GM12878 (cell line): ENCODE measurements around the gene NCAPH2. TPM values are rescaled to one million over a fixed set of nuclear protein-coding genes. Genes with fewer than 3 reads are reported as not detected.
A peak's percentile ranks its signal among the peaks of the same experiment; 100 is the strongest.

Experiments
- ATF2 ChIP-seq: IDR thresholded peaks from 2 replicates; pipeline ENCODE4 v1.6.1; 2012; ENCODE audit warnings: low read length, inconsistent platforms
- BHLHE40 ChIP-seq, 2 experiments: fragments of 450-650 bp in 1 of 2; IDR thresholded peaks; 2 replicates each; pipeline ENCODE4 v1.6.1; 2011 to 2017; ENCODE audit warnings: low read depth in 2 of 2, borderline replicate concordance in 1 of 2, improper control_type of control experiment in 1 of 2, low read length in 1 of 2, mild to moderate bottlenecking in 1 of 2
- BRCA1 ChIP-seq: IDR thresholded peaks from 2 replicates; pipeline ENCODE4 v1.6.1; 2011; ENCODE audit warnings: low read depth, low read length, improper control_type of control experiment
- CBX3 ChIP-seq: fragments of 200-600 bp; sonication (generic); IDR thresholded peaks from 2 replicates; pipeline ENCODE4 v1.6.1; 2016; ENCODE audit warnings: low read depth, borderline replicate concordance
- IKZF2 ChIP-seq, 2 experiments: fragments of 450-650 bp; IDR thresholded peaks; 2 replicates each; pipeline ENCODE4 v1.6.1; 2017; ENCODE audit warnings: mild to moderate bottlenecking in 2 of 2, moderate library complexity in 2 of 2
- IRF4 ChIP-seq: IDR thresholded peaks from 2 replicates; pipeline ENCODE4 v1.6.1; 2011; ENCODE audit warnings: low read depth, low read length
- KAT2A ChIP-seq: conservative IDR thresholded peaks from 2 replicates; pipeline ENCODE4 v1.6.1; 2011; ENCODE audit warnings: low read depth, low read length; ENCODE audit not compliant: control insufficient read depth
- MXI1 ChIP-seq: fragments of 150-350 bp; IDR thresholded peaks from 2 replicates; pipeline ENCODE4 v1.6.1; 2011; ENCODE audit warnings: low read depth, mild to moderate bottlenecking, inconsistent platforms, low read length, improper control_type of control experiment
- NBN ChIP-seq: fragments of 450-650 bp; IDR thresholded peaks from 2 replicates; pipeline ENCODE4 v1.6.1; 2016
- PAX8 ChIP-seq: fragments of 450-650 bp; IDR thresholded peaks from 2 replicates; pipeline ENCODE4 v1.6.1; 2017; ENCODE audit warnings: mild to moderate bottlenecking, moderate library complexity
- POU2F2 ChIP-seq: IDR thresholded peaks from 3 replicates; pipeline ENCODE4 v1.6.1; 2011; ENCODE audit warnings: low read depth, mild to moderate bottlenecking, low read length, borderline replicate concordance
- SIN3A ChIP-seq: IDR thresholded peaks from 2 replicates; pipeline ENCODE4 v1.6.1; 2012; ENCODE audit warnings: low read depth, low read length, improper control_type of control experiment
- SREBF2 ChIP-seq: IDR thresholded peaks from 2 replicates; pipeline ENCODE4 v1.6.1; 2012; ENCODE audit warnings: mild to moderate bottlenecking, low read length
- SUZ12 ChIP-seq: fragments of 200-600 bp; sonication (generic); IDR thresholded peaks from one replicate; pipeline ENCODE4 v1.6.1; 2018; ENCODE audit warnings: antibody characterized with exemption, mild to moderate bottlenecking; ENCODE audit not compliant: unreplicated experiment
- TCF7 ChIP-seq: IDR thresholded peaks from 2 replicates; pipeline ENCODE4 v1.6.1; 2014; ENCODE audit warnings: antibody characterized with exemption, borderline replicate concordance
- USF1 ChIP-seq: IDR thresholded peaks from 2 replicates; pipeline ENCODE4 v1.6.1; 2011; ENCODE audit warnings: borderline replicate concordance, low read depth, mild to moderate bottlenecking, moderate library complexity, mixed read lengths, low read length; ENCODE audit not compliant: insufficient read depth; ENCODE audit errors: extremely low read length
- YY1 ChIP-seq: IDR thresholded peaks from 2 replicates; pipeline ENCODE4 v1.6.1; 2011; ENCODE audit warnings: low read depth, mild to moderate bottlenecking, low read length
- polyA plus RNA-seq, 11 experiments: library from polyadenylated mRNA; depleted of rRNA in 4 of 11; unstranded in 6 of 11; stranded (reverse) in 5 of 11; fragments of >200 nt; fragmentation: Nextera tagmentation in 4 of 11; fragmentation: Illumina TruSeq in 1 of 11; extraction: Ambion mirVana in 4 of 11; extraction: Trizol in 1 of 11; gene quantifications; 1 replicate in 1 of 11; 2 replicates in 10 of 11; pipeline versions ENCODE4 v1.2.1 to v1.2.3, GENCODE V29; 2011 to 2016; ENCODE audit warnings: inconsistent platforms in 2 of 11, missing spikeins in 2 of 11, low read depth in 1 of 11
- total RNA-seq, 4 experiments: library from RNA; depleted of rRNA in 3 of 4; stranded (reverse); fragments of >200 nt in 3 of 4; fragmentation: Illumina TruSeq in 1 of 4; extraction: Trizol in 1 of 4; gene quantifications; 2 replicates each; pipeline versions ENCODE4 v1.2.1 to v1.2.3, GENCODE V29; 2013 to 2021
- TF ChIP-seq, protein P1 (sequence below), 3 experiments: IDR thresholded peaks in 2 of 3; conservative IDR thresholded peaks in 1 of 3; 2 replicates each; pipeline ENCODE4 v1.5.1; 2011; ENCODE audit warnings: low read depth in 3 of 3, low read length in 3 of 3, mild to moderate bottlenecking in 3 of 3, control low read depth in 2 of 3, moderate library complexity in 2 of 3, inconsistent platforms in 1 of 3, mixed read lengths in 1 of 3; ENCODE audit not compliant: control insufficient read depth in 2 of 3, insufficient read depth in 1 of 3; ENCODE audit errors: extremely low read depth in 1 of 3
- TF ChIP-seq, protein P2 (sequence below): fragments of 450-650 bp; conservative IDR thresholded peaks from 2 replicates; pipeline ENCODE4 v1.6.1; 2017; ENCODE audit warnings: mild to moderate bottlenecking, moderate library complexity
- TF ChIP-seq, protein P3 (sequence below): IDR thresholded peaks from 2 replicates; pipeline ENCODE4 v1.6.1; 2011; ENCODE audit warnings: borderline replicate concordance, low read depth, mild to moderate bottlenecking, moderate library complexity, low read length; ENCODE audit not compliant: insufficient read depth, poor library complexity, severe bottlenecking

NCAPH2 gene
- total and polyA plus RNA-seq, 10 of the 15 experiments (the other 5 are each of a cell fraction or from before 2014, with no cell fraction given), result 5.0 to 110 (median 59.9) TPM

- TF ChIP-seq SREBF2, result no peak
- TF ChIP-seq MXI1, result 0 out of 2 replicates have a peak, but pooled peaks have one; percentile 45
- TF ChIP-seq ATF2, result no peak
- TF ChIP-seq SIN3A, result no peak; the same call in 1 of the 2 replicates
- TF ChIP-seq IRF4, result peak; percentile 36; the same call in 1 of the 2 replicates
- TF ChIP-seq YY1, result 0 out of 2 replicates have a peak, but pooled peaks have one; percentile 26
- TF ChIP-seq BRCA1, result no peak
- peak; percentile 74; the same call in 1 of the 2 replicates for TF ChIP-seq NBN
- no peak for TF ChIP-seq USF1
- TF ChIP-seq KAT2A, result no peak
- TF ChIP-seq BHLHE40 (IDR thresholded peaks at IDR 0.05; ENCODE audit: borderline replicate concordance in 1 of 2, low read depth in 2 of 2, low read length in 1 of 2), result peak; percentile 56 to 70; a peak in 1 of 4 replicates
- TF ChIP-seq, protein P1, sequence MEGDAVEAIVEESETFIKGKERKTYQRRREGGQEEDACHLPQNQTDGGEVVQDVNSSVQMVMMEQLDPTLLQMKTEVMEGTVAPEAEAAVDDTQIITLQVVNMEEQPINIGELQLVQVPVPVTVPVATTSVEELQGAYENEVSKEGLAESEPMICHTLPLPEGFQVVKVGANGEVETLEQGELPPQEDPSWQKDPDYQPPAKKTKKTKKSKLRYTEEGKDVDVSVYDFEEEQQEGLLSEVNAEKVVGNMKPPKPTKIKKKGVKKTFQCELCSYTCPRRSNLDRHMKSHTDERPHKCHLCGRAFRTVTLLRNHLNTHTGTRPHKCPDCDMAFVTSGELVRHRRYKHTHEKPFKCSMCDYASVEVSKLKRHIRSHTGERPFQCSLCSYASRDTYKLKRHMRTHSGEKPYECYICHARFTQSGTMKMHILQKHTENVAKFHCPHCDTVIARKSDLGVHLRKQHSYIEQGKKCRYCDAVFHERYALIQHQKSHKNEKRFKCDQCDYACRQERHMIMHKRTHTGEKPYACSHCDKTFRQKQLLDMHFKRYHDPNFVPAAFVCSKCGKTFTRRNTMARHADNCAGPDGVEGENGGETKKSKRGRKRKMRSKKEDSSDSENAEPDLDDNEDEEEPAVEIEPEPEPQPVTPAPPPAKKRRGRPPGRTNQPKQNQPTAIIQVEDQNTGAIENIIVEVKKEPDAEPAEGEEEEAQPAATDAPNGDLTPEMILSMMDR (IDR thresholded peaks at IDR 0.05 in 2 of 3, conservative IDR thresholded peaks at IDR 0.05 in 1 of 3; ENCODE audit: control insufficient read depth in 2 of 3, extremely low read depth in 1 of 3, insufficient read depth in 1 of 3, low read depth in 3 of 3, low read length in 3 of 3), result peak in 1 of 3 experiments; percentile 13; a peak in 2 of 6 replicates
- TF ChIP-seq SUZ12, result no peak
- peak; percentile 52 to 65; a peak in 3 of 4 replicates for TF ChIP-seq IKZF2 (IDR thresholded peaks at IDR 0.05)
- 0 out of 3 replicates have a peak, but pooled peaks have one; percentile 30 for TF ChIP-seq POU2F2
- TF ChIP-seq, protein P2, sequence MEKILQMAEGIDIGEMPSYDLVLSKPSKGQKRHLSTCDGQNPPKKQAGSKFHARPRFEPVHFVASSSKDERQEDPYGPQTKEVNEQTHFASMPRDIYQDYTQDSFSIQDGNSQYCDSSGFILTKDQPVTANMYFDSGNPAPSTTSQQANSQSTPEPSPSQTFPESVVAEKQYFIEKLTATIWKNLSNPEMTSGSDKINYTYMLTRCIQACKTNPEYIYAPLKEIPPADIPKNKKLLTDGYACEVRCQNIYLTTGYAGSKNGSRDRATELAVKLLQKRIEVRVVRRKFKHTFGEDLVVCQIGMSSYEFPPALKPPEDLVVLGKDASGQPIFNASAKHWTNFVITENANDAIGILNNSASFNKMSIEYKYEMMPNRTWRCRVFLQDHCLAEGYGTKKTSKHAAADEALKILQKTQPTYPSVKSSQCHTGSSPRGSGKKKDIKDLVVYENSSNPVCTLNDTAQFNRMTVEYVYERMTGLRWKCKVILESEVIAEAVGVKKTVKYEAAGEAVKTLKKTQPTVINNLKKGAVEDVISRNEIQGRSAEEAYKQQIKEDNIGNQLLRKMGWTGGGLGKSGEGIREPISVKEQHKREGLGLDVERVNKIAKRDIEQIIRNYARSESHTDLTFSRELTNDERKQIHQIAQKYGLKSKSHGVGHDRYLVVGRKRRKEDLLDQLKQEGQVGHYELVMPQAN, result no peak
- no peak for TF ChIP-seq CBX3
- TF ChIP-seq, protein P3, sequence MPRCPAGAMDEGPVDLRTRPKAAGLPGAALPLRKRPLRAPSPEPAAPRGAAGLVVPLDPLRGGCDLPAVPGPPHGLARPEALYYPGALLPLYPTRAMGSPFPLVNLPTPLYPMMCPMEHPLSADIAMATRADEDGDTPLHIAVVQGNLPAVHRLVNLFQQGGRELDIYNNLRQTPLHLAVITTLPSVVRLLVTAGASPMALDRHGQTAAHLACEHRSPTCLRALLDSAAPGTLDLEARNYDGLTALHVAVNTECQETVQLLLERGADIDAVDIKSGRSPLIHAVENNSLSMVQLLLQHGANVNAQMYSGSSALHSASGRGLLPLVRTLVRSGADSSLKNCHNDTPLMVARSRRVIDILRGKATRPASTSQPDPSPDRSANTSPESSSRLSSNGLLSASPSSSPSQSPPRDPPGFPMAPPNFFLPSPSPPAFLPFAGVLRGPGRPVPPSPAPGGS, result peak; percentile 63
- no peak for TF ChIP-seq TCF7
- no peak for TF ChIP-seq PAX8
These were observed 38.4 kb upstream of the NCAPH2 start (continued) for GRCh38 chr22:50469377-50470305.
